ENCODE measurements around the gene CPNE7.

DNA sequence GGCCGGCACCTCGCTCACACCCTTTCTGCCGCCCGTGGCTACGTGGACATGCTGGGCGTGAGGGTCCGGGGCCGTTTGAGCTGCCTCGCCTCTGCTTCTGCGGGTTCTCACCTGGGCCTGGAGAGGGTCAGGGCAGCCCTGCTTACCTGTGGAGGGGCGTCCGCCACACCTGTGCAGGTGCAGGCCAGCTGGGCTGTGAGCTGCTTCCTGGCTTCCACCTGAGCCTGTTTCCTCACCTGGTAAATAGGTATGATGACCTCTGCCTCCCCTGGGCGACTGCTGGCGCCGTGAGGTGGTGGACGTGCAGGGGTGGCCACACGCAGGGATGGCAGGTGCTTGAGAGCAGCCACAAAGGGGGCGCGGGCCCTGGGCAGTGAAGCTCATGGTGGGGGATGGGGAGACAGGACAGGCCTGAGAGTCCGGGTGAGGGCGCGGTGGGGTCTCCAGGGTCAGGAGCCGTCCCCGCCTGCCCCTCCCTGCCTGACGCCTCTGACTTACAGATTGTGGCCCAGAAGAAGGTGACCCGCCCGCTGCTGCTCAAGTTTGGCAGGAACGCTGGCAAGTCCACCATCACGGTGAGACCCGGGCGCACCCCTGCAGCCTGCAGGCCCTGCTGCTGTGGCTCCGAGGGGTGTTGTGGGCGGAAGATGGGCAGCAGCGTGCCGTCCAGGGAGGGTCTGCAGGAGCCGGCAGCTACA lies 7.8 kb downstream of the CPNE7 start:
- TF ChIP-seq POLR2A (IDR thresholded peaks at IDR 0.05; ENCODE audit: low read length) (no peak), GATA1 (IDR thresholded peaks at IDR 0.05; ENCODE audit: low read depth, low read length) (no peak)

Data from erythroblast (primary cell).